LNCaP clone FGC (cell line): Measurements from ENCODE around the gene MTUS2.

Experiments used
- DNase-seq: peaks from one replicate; pipeline ENCODE4 v3.0.0-alpha.2; 2011; ENCODE audit warnings: low read depth
- H3K4me3 ChIP-seq: 2 replicates; pipeline ENCODE4 v1.5.1; 2011; ENCODE audit warnings: mild to moderate bottlenecking, low read depth, low read length, control low read depth
- CTCF ChIP-seq: IDR thresholded peaks from 2 replicates; pipeline ENCODE4 v1.5.1; 2012; ENCODE audit warnings: mild to moderate bottlenecking; ENCODE audit not compliant: control insufficient read depth, insufficient read depth; ENCODE audit errors: extremely low read depth

The MTUS2 gene

DNA sequence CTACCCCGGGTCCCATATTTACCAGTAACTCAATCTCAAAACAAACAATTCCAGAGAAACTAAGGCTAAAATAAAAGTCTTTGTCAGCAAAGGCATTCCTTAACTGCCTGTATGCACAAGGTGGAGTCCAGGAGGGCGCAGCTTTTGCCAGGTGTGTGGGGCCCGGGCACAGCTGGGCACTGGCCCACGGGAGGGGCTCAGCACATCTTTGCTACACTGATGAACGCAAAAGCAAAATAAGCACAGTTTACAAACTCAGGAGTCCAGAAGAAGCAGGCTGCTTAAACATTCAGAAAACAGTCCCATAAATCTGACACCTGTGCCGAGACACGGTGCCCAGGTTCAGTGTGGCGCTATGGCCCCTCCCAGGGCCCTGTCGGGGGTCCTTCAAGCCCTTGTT is 704.5 kb downstream of the MTUS2 start:
- DNase-seq = no peak

GRCh38 chr13:29525757-29526156 is 705.6 kb downstream of the MTUS2 start:
- no peak overlapping the region for H3K4me3 ChIP-seq
- DNase-seq = no peak
- no peak for TF ChIP-seq CTCF

More for the DNA sequence above, 704.5 kb downstream of the MTUS2 start:
- H3K4me3 ChIP-seq = no peak overlapping the region
- no peak for TF ChIP-seq CTCF

- no peak for DNase-seq
- no peak for TF ChIP-seq CTCF
- H3K4me3 ChIP-seq = no peak overlapping the region
These were observed 706.6 kb downstream of the MTUS2 start for GRCh38 chr13:29526741-29527140.

DNA sequence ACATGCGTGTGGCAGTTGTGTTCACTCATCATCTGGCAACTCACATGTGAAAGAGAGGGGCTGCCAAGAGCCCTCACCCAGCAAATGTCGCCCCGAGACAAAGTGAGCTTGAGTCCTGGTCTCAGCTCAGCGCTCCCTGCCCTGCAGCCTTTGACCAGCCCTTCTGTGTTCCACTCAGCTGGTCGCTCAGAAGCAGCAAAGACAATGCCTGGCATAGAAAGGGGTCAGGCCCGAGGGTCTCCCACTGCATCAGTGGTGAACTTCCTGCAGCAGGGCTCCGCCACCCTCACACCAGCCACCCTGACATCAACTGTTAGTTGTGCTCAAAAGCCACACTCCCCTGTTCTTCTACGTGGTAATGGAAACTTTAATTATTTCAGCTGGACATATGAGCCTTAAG is 707.4 kb downstream of the MTUS2 start:
- H3K4me3 ChIP-seq = no peak overlapping the region
- no peak for TF ChIP-seq CTCF
- no peak for DNase-seq

DNA sequence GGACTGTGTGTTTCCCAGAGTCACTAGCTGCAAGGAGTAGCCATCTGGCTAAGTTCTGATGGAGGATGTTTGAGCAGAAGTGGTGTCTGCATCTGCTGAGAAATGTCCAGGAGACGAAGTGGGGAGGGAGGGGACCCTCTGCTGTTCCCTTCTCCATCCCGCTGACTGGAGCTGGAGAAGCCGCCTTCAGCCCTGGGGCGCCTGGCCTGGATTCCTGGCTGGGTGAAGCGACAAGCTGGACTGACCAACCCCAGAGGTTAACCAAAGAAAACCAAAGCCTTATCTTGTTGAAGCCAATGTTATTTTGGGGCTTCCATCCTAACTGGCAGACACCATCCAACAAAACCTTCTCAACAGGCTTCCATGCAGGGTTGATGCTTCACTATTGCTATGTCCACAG is 707.8 kb downstream of the MTUS2 start:
- no peak for TF ChIP-seq CTCF
- H3K4me3 ChIP-seq = no peak overlapping the region
- DNase-seq = no peak

DNA sequence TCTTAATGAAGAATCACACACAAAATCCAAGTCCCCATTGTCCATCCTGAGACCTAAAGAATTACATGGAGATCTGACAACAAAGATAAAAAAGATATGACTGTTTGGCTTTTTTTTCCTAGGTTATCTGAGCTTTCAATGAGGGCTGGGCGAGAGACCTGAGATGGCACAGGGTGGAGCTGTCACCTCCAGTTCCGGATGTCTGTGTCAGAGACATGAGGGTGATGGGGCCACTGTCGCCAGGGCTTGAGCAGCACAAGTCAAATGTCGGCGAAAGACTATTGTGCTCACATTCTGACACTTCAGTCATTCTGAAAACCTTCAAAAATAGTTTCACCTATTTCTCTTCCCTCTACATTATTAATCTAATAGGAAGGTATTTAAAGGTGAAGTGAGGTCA is 709.6 kb downstream of the MTUS2 start:
- H3K4me3 ChIP-seq = no peak overlapping the region
- no peak for DNase-seq
- no peak for TF ChIP-seq CTCF

- H3K4me3 ChIP-seq = no peak overlapping the region
- no peak for TF ChIP-seq CTCF
- no peak for DNase-seq
These were observed 710.8 kb downstream of the MTUS2 start for GRCh38 chr13:29530901-29531300.
